Activated CD4-positive, alpha-beta T cell treated with anti-CD3 and anti-CD28 coated beads for 36 hours (primary cell): Measurements from ENCODE around the gene CDC42BPB. TPM values are rescaled to one million over a fixed set of nuclear protein-coding genes. Genes with fewer than 3 reads are reported as not detected.

ENCODE experiments used
- ATAC-seq: fragments of 200-7000 bp; cut with Tn5 transposase; one replicate; pipeline ENCODE4 v1.10.0; 2021; ENCODE audit warnings: mild to moderate bottlenecking, moderate library complexity
- CTCF ChIA-PET: fragments of 350-600 bp; sonication (Branson Sonifier 250); formaldehyde crosslinking; loops from one replicate; lab custom pipeline; 2021; ENCODE audit warnings: antibody characterized with exemption; lab: Charles Lee
- POLR2A ChIA-PET: fragments of 350-600 bp; sonication (Branson Sonifier 250); formaldehyde crosslinking; loops from one replicate; lab custom pipeline; 2021; ENCODE audit warnings: antibody characterized with exemption, inconsistent platforms; lab: Charles Lee
- DNase-seq: peaks from one replicate; pipeline ENCODE4 v3.0.0-alpha.2; 2020
- H3K27ac Mint-ChIP-seq: one replicate; pipeline ENCODE4 v1.8.0; 2021; ENCODE audit warnings: mixed read lengths
- H3K27me3 Mint-ChIP-seq: one replicate; pipeline ENCODE4 v1.8.0; 2021; ENCODE audit warnings: mixed read lengths
- H3K36me3 Mint-ChIP-seq: one replicate; pipeline ENCODE4 v1.8.0; 2021; ENCODE audit warnings: low read depth, mixed read lengths
- H3K4me1 Mint-ChIP-seq: one replicate; pipeline ENCODE4 v1.8.0; 2021; ENCODE audit warnings: mixed read lengths
- H3K4me3 Mint-ChIP-seq: one replicate; pipeline ENCODE4 v1.8.0; 2021; ENCODE audit warnings: mild to moderate bottlenecking, moderate library complexity, mixed read lengths
- H3K9me3 Mint-ChIP-seq: one replicate; pipeline ENCODE4 v1.8.0; 2021; ENCODE audit warnings: low read depth, mixed read lengths
- intact Hi-C, 2 experiments: fragments of 100-400 bp; cut with DNase I in 1 of 2; cut with micrococcal nuclease in 1 of 2; formaldehyde crosslinking; loops; one replicate each; pipeline versions ENCODE4 v1.14.2 to v1.15.1; 2022 to 2024; cut with DNase I, micrococcal nuclease
- total RNA-seq, 2 experiments: library from RNA; stranded (reverse); gene quantifications; one replicate each; pipeline ENCODE4 v1.2.3, GENCODE V29; 2021

CDC42BPB gene
- total RNA-seq, 2 experiments from 2014 or later, result 4.0 to 4.4 TPM

GRCh38 chr14:102983496-102983895 lies 73.9 kb downstream of the CDC42BPB start:
- DNase-seq (no peak), ATAC-seq (no peak)
- intact Hi-C loops, result no loop called here
- H3K27me3 Mint-ChIP-seq, result no peaks in the 10 kb centered on the region
- H3K36me3 Mint-ChIP-seq, result peaks cover 19% of the 10 kb centered on the region
- H3K4me3 Mint-ChIP-seq, result no peak overlapping the region
- ChIA-PET CTCF (interaction anchor here (0.6 kb wide), 1 partner anchor 274 kb away, joined by 3 read pairs; no protein-coding TSS in a partner anchor), POLR2A (no interaction called here)
- H3K4me1 Mint-ChIP-seq, result peaks cover 5% of the 10 kb centered on the region
- H3K9me3 Mint-ChIP-seq, result peaks cover 11% of the 10 kb centered on the region
- H3K27ac Mint-ChIP-seq, result no peak overlapping the region

DNA sequence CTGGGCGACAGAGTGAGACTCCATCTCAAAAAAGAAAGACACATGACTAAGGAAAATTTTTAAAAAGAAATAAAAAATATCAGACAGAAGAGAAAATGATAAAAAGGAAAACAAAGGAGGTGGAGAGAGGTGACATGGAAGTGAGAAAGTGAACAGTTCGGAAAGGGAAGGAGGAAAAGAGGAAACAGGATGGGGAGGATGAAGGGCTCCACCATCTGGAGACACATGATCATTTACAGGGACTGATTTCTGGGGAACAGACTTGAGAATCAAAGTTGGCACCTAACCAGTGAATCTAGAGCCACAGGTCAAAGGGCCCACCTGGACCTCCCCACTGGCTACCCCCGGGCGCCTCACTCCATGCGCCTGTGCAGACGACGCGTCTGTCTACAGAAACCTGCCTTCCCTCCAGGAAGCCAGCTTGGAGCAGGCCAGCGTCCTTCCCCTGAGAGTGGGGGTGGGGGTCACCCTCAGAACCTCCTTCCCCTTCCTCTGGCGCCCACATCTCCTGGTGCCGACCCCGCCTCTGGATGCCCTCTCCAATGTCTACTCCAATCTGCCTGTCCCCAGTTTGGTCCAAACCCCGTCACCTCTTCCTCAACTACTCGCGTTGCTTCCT lies 74.4 kb downstream of the CDC42BPB start:
- ATAC-seq, result no peak
- H3K9me3 Mint-ChIP-seq, result peaks cover 7% of the 10 kb centered on the region
- H3K4me3 Mint-ChIP-seq, result no peak overlapping the region
- H3K4me1 Mint-ChIP-seq, result peaks cover 5% of the 10 kb centered on the region
- ChIA-PET CTCF (no interaction called here), POLR2A (no interaction called here)
- DNase-seq, result no peak
- no peak overlapping the region for H3K27ac Mint-ChIP-seq
- H3K36me3 Mint-ChIP-seq, result peaks cover 14% of the 10 kb centered on the region
- intact Hi-C loops, result no loop called here
- no peaks in the 10 kb centered on the region for H3K27me3 Mint-ChIP-seq

DNA sequence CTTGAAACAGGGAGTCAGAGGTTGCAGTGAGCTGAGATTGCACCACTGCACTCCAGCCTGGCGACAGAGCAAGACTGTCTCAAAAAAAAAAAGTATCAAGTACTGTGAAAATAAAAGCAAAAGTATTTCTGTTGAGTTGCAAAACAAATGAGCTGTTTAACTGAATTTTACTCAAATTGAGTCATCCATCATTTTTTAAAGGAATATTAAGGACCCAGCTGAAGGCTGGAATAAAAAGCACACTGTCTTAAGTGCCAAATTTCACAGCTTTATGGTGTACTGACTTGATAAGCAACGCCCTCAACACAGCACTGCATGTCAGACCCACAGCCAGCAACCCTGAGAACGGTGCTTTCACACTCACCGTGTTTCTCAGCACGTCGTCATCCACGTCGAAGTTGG lies 76.9 kb downstream of the CDC42BPB start:
- POLR2A ChIA-PET, result no interaction called here
- CTCF ChIA-PET, result interaction anchor here (0.6 to 1.2 kb wide), 4 partner anchors 14 to 456 kb away, joined by 3 to 10 read pairs (median 4); no protein-coding TSS in a partner anchor
- ATAC-seq, result no peak
- Mint-ChIP-seq H3K4me1 (peaks cover 5% of the 10 kb centered on the region), H3K9me3 (no peaks in the 10 kb centered on the region), H3K36me3 (no peaks in the 10 kb centered on the region), H3K27ac (no peak overlapping the region), H3K4me3 (no peak overlapping the region), H3K27me3 (no peaks in the 10 kb centered on the region)
- DNase-seq, result no peak
- intact Hi-C loops, result no loop called here

GRCh38 chr14:102979406-102979805 lies 77.9 kb downstream of the CDC42BPB start:
- peak; percentile 41 for DNase-seq
- no peaks in the 10 kb centered on the region for H3K9me3 Mint-ChIP-seq
- H3K4me1 Mint-ChIP-seq, result peaks cover 5% of the 10 kb centered on the region
- CTCF ChIA-PET, result no interaction called here
- no peak overlapping the region for H3K27ac Mint-ChIP-seq
- H3K27me3 Mint-ChIP-seq, result no peaks in the 10 kb centered on the region
- H3K36me3 Mint-ChIP-seq, result no peaks in the 10 kb centered on the region
- intact Hi-C loops, result no loop called here
- H3K4me3 Mint-ChIP-seq, result no peak overlapping the region
- POLR2A ChIA-PET, result no interaction called here
- ATAC-seq, result peak; percentile 83

DNA sequence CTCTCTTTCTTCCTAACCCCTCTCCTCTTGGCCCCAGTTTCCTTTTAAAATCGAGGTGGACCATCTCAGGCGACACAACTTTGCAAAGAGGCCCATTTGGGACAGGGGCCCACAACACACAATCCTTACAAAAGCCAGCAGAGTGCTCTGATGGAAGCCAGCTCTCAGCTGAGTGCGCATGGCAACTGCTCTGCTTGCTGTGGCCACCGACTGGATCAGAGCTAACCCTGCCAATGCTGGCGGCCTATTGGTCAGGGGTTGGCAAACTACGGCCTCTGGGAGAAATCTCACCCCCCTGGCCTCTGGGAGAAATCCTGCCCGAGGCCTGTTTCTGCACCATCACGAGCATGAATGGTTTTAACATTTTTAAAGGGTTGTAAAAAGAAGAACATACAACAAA lies 79.9 kb downstream of the CDC42BPB start:
- H3K9me3 Mint-ChIP-seq, result no peaks in the 10 kb centered on the region
- intact Hi-C loops, result no loop called here
- DNase-seq (no peak), ATAC-seq (no peak)
- ChIA-PET CTCF (no interaction called here), POLR2A (no interaction called here)
- H3K27ac Mint-ChIP-seq, result no peak overlapping the region
- no peaks in the 10 kb centered on the region for H3K27me3 Mint-ChIP-seq
- no peaks in the 10 kb centered on the region for H3K36me3 Mint-ChIP-seq
- peaks cover 5% of the 10 kb centered on the region for H3K4me1 Mint-ChIP-seq
- H3K4me3 Mint-ChIP-seq, result no peak overlapping the region

- Mint-ChIP-seq H3K36me3 (no peaks in the 10 kb centered on the region), H3K27ac (no peak overlapping the region), H3K27me3 (no peaks in the 10 kb centered on the region), H3K4me1 (peaks cover 5% of the 10 kb centered on the region), H3K4me3 (no peak overlapping the region), H3K9me3 (no peaks in the 10 kb centered on the region)
- POLR2A ChIA-PET, result no interaction called here
- intact Hi-C loops, result no loop called here
- CTCF ChIA-PET, result interaction anchor here (0.7 to 1.3 kb wide), 3 partner anchors 9 to 281 kb away, joined by 3 to 4 read pairs (median 4); no protein-coding TSS in a partner anchor
- ATAC-seq (no peak), DNase-seq (no peak)
Observed at GRCh38 chr14:102975662-102976061, 81.7 kb downstream of the CDC42BPB start.

DNA sequence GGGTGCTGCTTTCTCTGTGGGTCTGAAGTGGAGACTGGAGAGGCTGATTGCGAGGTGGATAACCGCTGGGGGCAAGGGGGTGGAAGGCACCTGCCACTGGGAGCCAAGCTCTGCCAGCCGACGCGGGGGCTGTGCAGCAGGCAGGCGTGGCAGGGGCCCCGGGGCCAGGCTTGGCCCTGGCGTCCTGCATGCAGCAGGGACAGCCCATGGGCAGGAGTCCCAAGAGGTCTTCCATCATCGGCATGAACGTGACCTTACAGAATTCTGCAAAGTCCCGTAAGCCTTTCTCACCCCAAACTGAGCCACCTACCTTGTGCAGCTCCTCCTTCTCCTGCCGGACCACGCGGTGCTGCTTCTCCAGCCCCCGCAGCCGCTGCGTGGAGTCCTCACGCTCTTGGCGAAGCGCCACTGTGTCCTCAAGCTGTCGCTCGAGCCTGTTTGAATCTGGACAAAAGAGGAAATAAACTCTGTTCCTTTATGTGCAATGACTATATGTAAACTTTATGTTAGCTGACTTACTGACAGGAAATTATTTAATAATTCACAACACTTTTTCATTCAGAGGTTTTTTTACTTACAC lies 83.6 kb downstream of the CDC42BPB start:
- Mint-ChIP-seq H3K27ac (no peak overlapping the region), H3K9me3 (no peaks in the 10 kb centered on the region), H3K27me3 (no peaks in the 10 kb centered on the region), H3K4me3 (no peak overlapping the region), H3K4me1 (no peaks in the 10 kb centered on the region), H3K36me3 (no peaks in the 10 kb centered on the region)
- CTCF ChIA-PET, result interaction anchor here (0.7 kb wide), 2 partner anchors 251 to 1203 kb away, joined by 3 to 5 read pairs; no protein-coding TSS in a partner anchor
- DNase-seq, result no peak
- intact Hi-C loops, result no loop called here
- POLR2A ChIA-PET, result no interaction called here
- no peak for ATAC-seq

DNA sequence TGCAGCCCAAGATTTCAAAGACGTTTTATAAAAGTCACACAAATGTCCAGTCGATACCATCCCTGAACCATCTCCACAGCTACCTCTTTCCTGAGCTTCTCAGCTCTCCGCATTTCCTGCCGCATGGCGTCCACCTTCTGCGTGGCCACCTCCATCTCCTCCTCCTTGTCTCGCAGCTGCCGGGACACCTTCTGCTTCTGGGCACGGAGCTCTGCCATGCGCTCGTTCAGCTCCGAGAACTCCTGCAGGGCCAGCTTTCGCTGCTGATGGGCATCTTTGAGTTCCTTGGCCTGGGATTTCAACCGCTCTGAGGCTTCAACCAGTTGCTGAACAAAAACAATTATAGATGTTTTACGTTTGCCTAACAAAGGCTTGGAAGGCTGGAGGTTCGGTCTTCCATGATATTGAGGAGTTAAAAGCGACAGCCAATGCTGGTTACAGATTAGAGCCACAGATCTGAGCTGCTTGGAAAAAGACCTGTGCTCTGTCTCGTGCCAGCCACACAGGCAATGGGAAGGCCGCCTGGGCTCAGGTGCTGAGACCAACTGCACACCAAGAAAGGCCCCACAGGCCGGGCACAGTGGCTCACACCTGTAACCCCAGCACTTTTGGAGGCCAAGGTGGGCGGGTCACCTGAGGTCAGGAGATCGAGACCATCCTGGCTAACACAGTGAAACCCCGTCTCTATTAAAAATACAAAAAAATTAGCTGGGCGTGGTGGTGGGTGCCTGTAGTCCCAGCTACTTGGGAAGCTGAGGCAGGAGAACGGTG lies 85.3 kb downstream of the CDC42BPB start:
- H3K4me3 Mint-ChIP-seq, result no peak overlapping the region
- H3K27me3 Mint-ChIP-seq, result no peaks in the 10 kb centered on the region
- DNase-seq, result no peak
- H3K9me3 Mint-ChIP-seq, result no peaks in the 10 kb centered on the region
- no peaks in the 10 kb centered on the region for H3K4me1 Mint-ChIP-seq
- POLR2A ChIA-PET, result interaction anchor here (0.6 kb wide), 1 partner anchor 518 kb away, joined by 3 read pairs; no protein-coding TSS in a partner anchor
- no peak overlapping the region for H3K27ac Mint-ChIP-seq
- intact Hi-C loops, result no loop called here
- H3K36me3 Mint-ChIP-seq, result no peaks in the 10 kb centered on the region
- CTCF ChIA-PET, result interaction anchor here (1.0 kb wide), 1 partner anchor 16 kb away, joined by 3 read pairs; no protein-coding TSS in a partner anchor
- ATAC-seq, result no peak

DNA sequence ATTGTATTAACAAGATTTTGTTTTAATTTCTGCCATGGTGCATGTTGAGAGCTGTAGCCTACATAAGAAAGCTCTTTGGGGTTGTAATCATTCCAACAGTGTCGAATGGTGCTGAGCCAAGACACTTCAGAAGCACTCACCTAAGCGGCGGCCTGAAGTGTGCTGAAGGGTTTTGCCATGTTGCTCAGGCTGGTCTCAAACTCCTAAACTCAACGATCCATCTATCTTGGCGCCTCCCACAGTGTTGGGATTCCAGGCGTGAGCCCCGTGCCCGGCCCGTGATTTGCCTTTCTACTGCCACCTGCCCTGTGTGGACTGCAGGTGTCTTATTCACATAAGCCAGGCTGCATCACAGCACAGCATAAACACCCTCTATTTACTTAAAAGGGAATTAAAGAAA lies 86.0 kb downstream of the CDC42BPB start:
- POLR2A ChIA-PET, result no interaction called here
- DNase-seq, result no peak
- no peak for ATAC-seq
- no peaks in the 10 kb centered on the region for H3K36me3 Mint-ChIP-seq
- H3K4me3 Mint-ChIP-seq, result no peak overlapping the region
- H3K27me3 Mint-ChIP-seq, result no peaks in the 10 kb centered on the region
- H3K9me3 Mint-ChIP-seq, result no peaks in the 10 kb centered on the region
- H3K27ac Mint-ChIP-seq, result no peak overlapping the region
- H3K4me1 Mint-ChIP-seq, result no peaks in the 10 kb centered on the region
- CTCF ChIA-PET, result interaction anchor here (0.6 to 1.0 kb wide), 2 partner anchors 15 to 164 kb away, joined by 3 read pairs; no protein-coding TSS in a partner anchor
- intact Hi-C loops, result no loop called here

DNA sequence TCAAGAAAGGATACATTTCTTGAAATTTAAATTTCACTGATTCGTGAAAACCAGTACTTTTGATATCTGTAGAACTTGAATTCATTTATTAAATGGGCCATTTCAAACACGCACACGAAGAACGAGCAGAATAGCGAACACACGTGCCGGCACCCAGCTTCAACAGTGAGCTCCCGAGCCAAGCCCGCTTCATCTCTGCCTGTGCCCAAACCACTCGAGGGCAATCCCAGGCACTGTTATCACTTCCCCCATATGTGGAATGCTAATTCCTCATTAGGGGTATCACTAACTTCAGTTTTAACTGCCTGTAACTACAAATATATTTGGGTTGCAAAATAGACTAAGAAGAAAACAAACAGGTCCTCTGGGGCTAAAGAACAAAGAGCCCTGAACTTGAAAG lies 86.9 kb downstream of the CDC42BPB start:
- ChIA-PET CTCF (interaction anchor here (1.0 kb wide), 1 partner anchor 14 kb away, joined by 3 read pairs; no protein-coding TSS in a partner anchor), POLR2A (no interaction called here)
- no peak for DNase-seq
- ATAC-seq, result no peak
- H3K27ac Mint-ChIP-seq, result no peak overlapping the region
- no peaks in the 10 kb centered on the region for H3K36me3 Mint-ChIP-seq
- no peaks in the 10 kb centered on the region for H3K4me1 Mint-ChIP-seq
- no peak overlapping the region for H3K4me3 Mint-ChIP-seq
- intact Hi-C loops, result no loop called here
- no peaks in the 10 kb centered on the region for H3K27me3 Mint-ChIP-seq
- no peaks in the 10 kb centered on the region for H3K9me3 Mint-ChIP-seq

DNA sequence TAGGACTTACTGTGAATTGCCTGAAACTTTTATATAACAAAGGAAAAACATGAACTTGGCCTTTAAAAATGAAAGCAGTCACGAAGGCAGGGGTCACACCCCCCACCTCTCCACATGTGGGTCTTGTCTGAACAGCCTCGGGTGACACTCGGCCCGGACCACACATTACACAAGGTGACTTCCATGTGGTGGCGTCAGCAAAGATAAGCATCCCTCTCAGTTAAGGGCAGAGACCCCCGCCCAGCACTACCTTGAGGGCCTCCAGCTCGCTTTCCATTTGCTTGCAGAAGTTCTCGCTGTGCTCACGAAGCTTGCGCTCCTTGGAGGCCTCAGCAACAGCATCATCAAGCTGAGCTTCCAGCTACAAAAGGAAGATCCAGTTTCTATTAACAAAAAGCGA lies 87.4 kb downstream of the CDC42BPB start:
- CTCF ChIA-PET, result interaction anchor here (0.6 kb wide), 1 partner anchor 110 kb away, joined by 3 read pairs; no protein-coding TSS in a partner anchor
- intact Hi-C loops, result no loop called here
- H3K27me3 Mint-ChIP-seq, result no peaks in the 10 kb centered on the region
- no peaks in the 10 kb centered on the region for H3K36me3 Mint-ChIP-seq
- ATAC-seq (no peak), DNase-seq (no peak)
- H3K4me3 Mint-ChIP-seq, result no peak overlapping the region
- no peaks in the 10 kb centered on the region for H3K9me3 Mint-ChIP-seq
- POLR2A ChIA-PET, result no interaction called here
- no peak overlapping the region for H3K27ac Mint-ChIP-seq
- no peaks in the 10 kb centered on the region for H3K4me1 Mint-ChIP-seq
